Hepatocyte (in vitro differentiated cells): ENCODE data around the gene MAP3K10. TPM values are rescaled to one million over a fixed set of nuclear protein-coding genes. Genes with fewer than 3 reads are reported as not detected.

ENCODE experiments used
- DNase-seq: peaks from one replicate; pipeline ENCODE4 v3.0.0-alpha.2; 2016; ENCODE audit warnings: low spot score
- H2AFZ ChIP-seq: fragments of 200-600 bp; sonication (generic); 2 replicates; pipeline ENCODE4 v1.6.0; 2016; ENCODE audit warnings: antibody characterized with exemption, mild to moderate bottlenecking
- H3K27ac ChIP-seq: fragments of 200-600 bp; sonication (generic); 2 replicates; pipeline ENCODE4 v1.5.1; 2016; ENCODE audit warnings: mild to moderate bottlenecking
- H3K27me3 ChIP-seq: fragments of 200-600 bp; sonication (generic); 2 replicates; pipeline ENCODE4 v1.6.1; 2016
- H3K36me3 ChIP-seq: fragments of 200-600 bp; sonication (generic); replicated peaks from 2 replicates; pipeline ENCODE4 v1.5.1; 2016; ENCODE audit warnings: low read depth; ENCODE audit not compliant: insufficient read depth
- H3K4me1 ChIP-seq: fragments of 200-600 bp; sonication (generic); 2 replicates; pipeline ENCODE4 v1.5.1; 2016; ENCODE audit warnings: mild to moderate bottlenecking, moderate library complexity; ENCODE audit not compliant: insufficient read depth
- H3K4me2 ChIP-seq: fragments of 200-600 bp; sonication (generic); 2 replicates; pipeline ENCODE4 v1.6.0; 2016
- H3K4me3 ChIP-seq: fragments of 200-600 bp; sonication (generic); 2 replicates; pipeline ENCODE4 v1.5.1; 2016; ENCODE audit warnings: mild to moderate bottlenecking
- H3K79me2 ChIP-seq: fragments of 200-600 bp; sonication (generic); 2 replicates; pipeline ENCODE4 v1.6.0; 2017; ENCODE audit warnings: mild to moderate bottlenecking
- H3K9me2 ChIP-seq: fragments of 200-600 bp; sonication (generic); replicated peaks from 2 replicates; pipeline ENCODE4 v1.6.0; 2017; ENCODE audit warnings: mild to moderate bottlenecking; ENCODE audit not compliant: insufficient read depth
- H3K9me3 ChIP-seq: fragments of 200-600 bp; sonication (generic); 2 replicates; pipeline ENCODE4 v1.5.1; 2016; ENCODE audit warnings: low read depth, mild to moderate bottlenecking
- H4K20me1 ChIP-seq: fragments of 200-600 bp; sonication (generic); 2 replicates; pipeline ENCODE4 v1.6.0; 2016; ENCODE audit warnings: mild to moderate bottlenecking; ENCODE audit not compliant: insufficient read depth, poor library complexity, severe bottlenecking
- EZH2 ChIP-seq: fragments of 200-600 bp; sonication (generic); IDR thresholded peaks from 2 replicates; pipeline ENCODE4 v1.6.1; 2016; ENCODE audit warnings: antibody characterized with exemption, mild to moderate bottlenecking, borderline replicate concordance
- EZH2phosphoT487 ChIP-seq: fragments of 200-600 bp; sonication (generic); IDR thresholded peaks from one replicate; pipeline ENCODE4 v1.6.1; 2018; ENCODE audit warnings: antibody characterized with exemption, mild to moderate bottlenecking, low read depth, moderate library complexity; ENCODE audit not compliant: unreplicated experiment, severe bottlenecking
- WGBS: methylation state at CpG from one replicate; pipeline ENCODE4 v1.1.6; 2016; ENCODE audit warnings: low lambda C conversion rate; ENCODE audit errors: missing lambda C conversion rate; 5-methylcytosine and 5-hydroxymethylcytosine counted together
- polyA plus RNA-seq: library from polyadenylated mRNA; unstranded; fragments of >200 nt; fragmentation: Nextera tagmentation; extraction: Ambion mirVana; gene quantifications from 2 replicates; pipeline ENCODE4 v1.2.1, GENCODE V29; 2016
- total RNA-seq: library from RNA; depleted of rRNA; stranded (reverse); fragments of >200 nt; gene quantifications from 2 replicates; pipeline ENCODE4 v1.2.3, GENCODE V29; 2014
- TF ChIP-seq, protein P1 (sequence below): fragments of 200-600 bp; sonication (generic); IDR thresholded peaks from 2 replicates; pipeline ENCODE4 v1.5.1; 2016; ENCODE audit warnings: antibody characterized with exemption, mild to moderate bottlenecking; ENCODE audit not compliant: poor library complexity

The MAP3K10 gene
- total and polyA plus RNA-seq, 2 experiments from 2014 or later = 6.1 to 9.1 TPM

DNA sequence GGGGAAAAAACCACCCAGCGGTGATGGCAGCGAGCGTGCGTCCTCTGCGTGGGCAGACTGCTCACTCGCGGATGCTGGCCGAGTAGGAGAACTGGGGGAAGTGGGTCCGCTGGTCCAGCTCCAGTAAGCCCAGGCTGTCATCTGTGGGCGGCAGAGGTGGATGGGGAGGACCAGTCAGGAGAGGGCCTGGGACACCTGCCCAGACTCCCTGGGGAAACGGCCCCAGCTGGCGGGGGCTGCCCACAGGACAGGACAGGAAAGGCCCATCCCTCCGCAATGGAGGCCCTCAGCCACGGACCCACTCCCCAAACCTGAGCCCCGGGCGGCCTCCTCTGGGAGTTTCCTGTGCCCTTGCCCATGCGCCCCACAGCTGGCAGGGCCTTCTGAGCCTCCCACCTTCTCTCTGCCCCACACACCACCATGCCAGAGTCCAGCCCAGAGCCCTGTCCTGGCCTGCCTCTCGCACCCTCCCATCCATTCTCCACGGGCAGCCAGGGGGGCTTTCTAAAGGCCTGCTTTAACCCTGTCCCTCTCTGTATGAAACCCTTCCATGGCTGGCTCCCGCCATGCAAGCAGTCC lies 42.7 kb downstream of the MAP3K10 start:
- Histone ChIP-seq H3K9me2 (no peaks in the 10 kb centered on the region), H3K4me2 (no peak overlapping the region), H3K27me3 (no peaks in the 10 kb centered on the region), H4K20me1 (no peaks in the 10 kb centered on the region), H2AFZ (no peak overlapping the region), H3K36me3 (no peaks in the 10 kb centered on the region), H3K4me1 (peaks cover 10% of the 10 kb centered on the region), H3K27ac (no peak overlapping the region), H3K9me3 (no peaks in the 10 kb centered on the region), H3K4me3 (no peak overlapping the region), H3K79me2 (no peaks in the 10 kb centered on the region)
- DNase-seq = no peak
- WGBS = 94% methylated on average over 20 of the region's 20 CpGs
- TF ChIP-seq, protein P1, sequence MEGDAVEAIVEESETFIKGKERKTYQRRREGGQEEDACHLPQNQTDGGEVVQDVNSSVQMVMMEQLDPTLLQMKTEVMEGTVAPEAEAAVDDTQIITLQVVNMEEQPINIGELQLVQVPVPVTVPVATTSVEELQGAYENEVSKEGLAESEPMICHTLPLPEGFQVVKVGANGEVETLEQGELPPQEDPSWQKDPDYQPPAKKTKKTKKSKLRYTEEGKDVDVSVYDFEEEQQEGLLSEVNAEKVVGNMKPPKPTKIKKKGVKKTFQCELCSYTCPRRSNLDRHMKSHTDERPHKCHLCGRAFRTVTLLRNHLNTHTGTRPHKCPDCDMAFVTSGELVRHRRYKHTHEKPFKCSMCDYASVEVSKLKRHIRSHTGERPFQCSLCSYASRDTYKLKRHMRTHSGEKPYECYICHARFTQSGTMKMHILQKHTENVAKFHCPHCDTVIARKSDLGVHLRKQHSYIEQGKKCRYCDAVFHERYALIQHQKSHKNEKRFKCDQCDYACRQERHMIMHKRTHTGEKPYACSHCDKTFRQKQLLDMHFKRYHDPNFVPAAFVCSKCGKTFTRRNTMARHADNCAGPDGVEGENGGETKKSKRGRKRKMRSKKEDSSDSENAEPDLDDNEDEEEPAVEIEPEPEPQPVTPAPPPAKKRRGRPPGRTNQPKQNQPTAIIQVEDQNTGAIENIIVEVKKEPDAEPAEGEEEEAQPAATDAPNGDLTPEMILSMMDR = no peak
- TF ChIP-seq EZH2 = no peak
- no peak for TF ChIP-seq EZH2phosphoT487

GRCh38 chr19:40234429-40235237 lies 43.4 kb downstream of the MAP3K10 start:
- H2AFZ ChIP-seq = no peak overlapping the region
- no peak overlapping the region for H3K27ac ChIP-seq
- DNase-seq = no peak
- no peaks in the 10 kb centered on the region for H3K9me3 ChIP-seq
- no peak overlapping the region for H3K4me3 ChIP-seq
- H3K4me2 ChIP-seq = no peak overlapping the region
- 97% methylated on average over 22 of the region's 22 CpGs for WGBS
- no peaks in the 10 kb centered on the region for H3K9me2 ChIP-seq
- no peaks in the 10 kb centered on the region for H3K36me3 ChIP-seq
- H3K27me3 ChIP-seq = no peaks in the 10 kb centered on the region
- no peaks in the 10 kb centered on the region for H4K20me1 ChIP-seq
- TF ChIP-seq EZH2 = no peak
- no peak for TF ChIP-seq EZH2phosphoT487
- TF ChIP-seq, protein P1 = no peak
- no peaks in the 10 kb centered on the region for H3K79me2 ChIP-seq
- H3K4me1 ChIP-seq = peaks cover 10% of the 10 kb centered on the region

DNA sequence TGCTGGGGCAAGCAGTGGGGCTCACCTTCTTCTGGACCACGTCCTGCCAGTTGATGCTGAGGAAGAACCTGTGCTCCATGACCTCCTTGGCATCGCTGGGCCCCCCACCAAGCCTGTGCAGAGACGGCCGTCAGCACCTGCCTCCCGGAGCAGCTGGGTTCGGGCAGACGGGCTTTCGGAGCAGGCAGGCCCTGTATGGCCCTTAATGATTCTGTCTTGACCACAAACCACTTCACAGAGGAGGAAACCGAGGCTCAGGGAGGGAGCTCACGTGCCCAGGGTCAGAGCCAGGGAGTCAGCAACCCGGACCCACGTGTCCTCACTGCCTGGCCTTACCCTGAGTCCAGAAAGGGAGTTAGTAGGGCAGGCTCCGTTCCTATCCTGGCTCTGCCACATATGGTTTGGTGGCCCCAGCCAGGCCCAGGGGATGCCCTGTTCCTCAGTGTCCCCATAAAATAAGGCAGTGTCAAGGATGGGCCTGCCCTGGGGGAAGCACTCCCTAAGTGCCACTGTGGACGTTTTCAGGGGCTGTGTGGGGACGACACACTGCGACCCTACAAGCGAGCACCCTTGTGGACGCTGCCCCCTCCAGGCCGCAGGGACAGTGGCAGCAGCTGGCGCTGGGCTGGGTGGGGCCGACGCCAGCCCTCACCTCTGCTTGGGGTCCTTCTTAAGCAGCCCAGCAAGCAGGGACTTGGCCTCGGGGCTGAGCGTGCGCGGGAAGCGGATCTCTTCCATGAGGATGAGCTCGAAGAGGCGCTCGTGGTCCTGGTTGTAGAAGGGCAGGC lies 44.2 kb downstream of the MAP3K10 start:
- 94% methylated on average over 30 of the region's 30 CpGs for WGBS
- Histone ChIP-seq H3K4me1 (peaks cover 10% of the 10 kb centered on the region), H3K4me2 (no peak overlapping the region), H3K9me3 (no peaks in the 10 kb centered on the region), H3K4me3 (no peak overlapping the region), H3K9me2 (no peaks in the 10 kb centered on the region), H3K27me3 (no peaks in the 10 kb centered on the region), H2AFZ (no peak overlapping the region), H3K36me3 (no peaks in the 10 kb centered on the region), H3K79me2 (no peaks in the 10 kb centered on the region), H4K20me1 (no peaks in the 10 kb centered on the region), H3K27ac (no peak overlapping the region)
- no peak for DNase-seq
- TF ChIP-seq, protein P1 = peak; percentile 3
- no peak for TF ChIP-seq EZH2phosphoT487
